Adrenal gland (tissue), 5 donors: ENCODE measurements around the gene GADD45B.

Experiments used
- CTCF ChIP-seq, 6 experiments: fragments of 450-650 bp in 4 of 6; fragments of 200-600 bp in 2 of 6; sonication (generic) in 1 of 6; IDR thresholded peaks; 1 replicate in 5 of 6; 2 replicates in 1 of 6; pipeline versions ENCODE4 v1.5.1 to v1.8.0; 2016 to 2021; ENCODE audit warnings: antibody characterized with exemption in 6 of 6, mild to moderate bottlenecking in 2 of 6, moderate library complexity in 1 of 6
- POLR2A ChIP-seq, 2 donors: fragments of 450-650 bp; IDR thresholded peaks; one replicate each; pipeline ENCODE4 v1.6.1; 2017; ENCODE audit warnings: antibody characterized with exemption in 2 of 2, mild to moderate bottlenecking in 2 of 2, moderate library complexity in 1 of 2
- donor health status: DM: no; HTN: no; CAD: no.

- TF ChIP-seq CTCF (IDR thresholded peaks at IDR 0.05) (no peak), POLR2A (IDR thresholded peaks at IDR 0.05) (no peak)
Measured at GRCh38 chr19:2451138-2451537, 24.8 kb upstream of the GADD45B start.
